DND-41 (cell line): ENCODE data around the gene ALDH8A1.

Source experiments
- EZH2 ChIP-seq: IDR thresholded peaks from 3 replicates; pipeline ENCODE4 v1.6.1; 2012; ENCODE audit warnings: borderline replicate concordance, low read depth, mild to moderate bottlenecking, moderate library complexity, low read length, inconsistent platforms; ENCODE audit not compliant: severe bottlenecking
- TF ChIP-seq, protein P1 (sequence below): IDR thresholded peaks from 2 replicates; pipeline ENCODE4 v1.5.1; 2012; ENCODE audit warnings: borderline replicate concordance, low read length, moderate library complexity, mild to moderate bottlenecking; ENCODE audit not compliant: poor library complexity, severe bottlenecking; ENCODE audit errors: extremely low read depth

DNA sequence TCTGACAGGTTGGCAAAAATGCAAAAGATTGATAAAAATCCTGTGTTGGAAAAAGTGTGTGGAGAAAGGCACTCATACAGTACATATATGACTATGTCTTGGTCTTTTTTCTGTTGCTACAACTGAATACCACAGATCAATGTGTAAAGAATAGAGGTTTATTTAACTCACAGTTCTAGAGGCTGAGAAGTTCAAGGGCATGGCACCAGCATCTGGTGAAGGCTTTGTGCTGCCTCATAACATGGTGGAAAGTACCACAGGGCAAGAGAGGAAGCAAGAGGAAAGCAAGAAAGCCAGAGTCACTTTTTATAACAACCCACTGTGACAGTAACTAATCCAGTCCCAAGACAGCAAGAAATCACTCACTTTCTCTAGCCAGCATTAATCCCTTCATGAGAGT, 57.5 kb downstream of the ALDH8A1 start:
- TF ChIP-seq, protein P1, sequence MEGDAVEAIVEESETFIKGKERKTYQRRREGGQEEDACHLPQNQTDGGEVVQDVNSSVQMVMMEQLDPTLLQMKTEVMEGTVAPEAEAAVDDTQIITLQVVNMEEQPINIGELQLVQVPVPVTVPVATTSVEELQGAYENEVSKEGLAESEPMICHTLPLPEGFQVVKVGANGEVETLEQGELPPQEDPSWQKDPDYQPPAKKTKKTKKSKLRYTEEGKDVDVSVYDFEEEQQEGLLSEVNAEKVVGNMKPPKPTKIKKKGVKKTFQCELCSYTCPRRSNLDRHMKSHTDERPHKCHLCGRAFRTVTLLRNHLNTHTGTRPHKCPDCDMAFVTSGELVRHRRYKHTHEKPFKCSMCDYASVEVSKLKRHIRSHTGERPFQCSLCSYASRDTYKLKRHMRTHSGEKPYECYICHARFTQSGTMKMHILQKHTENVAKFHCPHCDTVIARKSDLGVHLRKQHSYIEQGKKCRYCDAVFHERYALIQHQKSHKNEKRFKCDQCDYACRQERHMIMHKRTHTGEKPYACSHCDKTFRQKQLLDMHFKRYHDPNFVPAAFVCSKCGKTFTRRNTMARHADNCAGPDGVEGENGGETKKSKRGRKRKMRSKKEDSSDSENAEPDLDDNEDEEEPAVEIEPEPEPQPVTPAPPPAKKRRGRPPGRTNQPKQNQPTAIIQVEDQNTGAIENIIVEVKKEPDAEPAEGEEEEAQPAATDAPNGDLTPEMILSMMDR: no peak
- TF ChIP-seq EZH2: no peak
